HG03139 (cell line): Measurements from ENCODE around the gene OR6C70.

Experiments used
- ATAC-seq: cut with Tn5 transposase; IDR thresholded peaks from one replicate; pipeline ENCODE4 v1.9.1; 2021; ENCODE audit not compliant: unreplicated experiment

Gene OR6C70

DNA sequence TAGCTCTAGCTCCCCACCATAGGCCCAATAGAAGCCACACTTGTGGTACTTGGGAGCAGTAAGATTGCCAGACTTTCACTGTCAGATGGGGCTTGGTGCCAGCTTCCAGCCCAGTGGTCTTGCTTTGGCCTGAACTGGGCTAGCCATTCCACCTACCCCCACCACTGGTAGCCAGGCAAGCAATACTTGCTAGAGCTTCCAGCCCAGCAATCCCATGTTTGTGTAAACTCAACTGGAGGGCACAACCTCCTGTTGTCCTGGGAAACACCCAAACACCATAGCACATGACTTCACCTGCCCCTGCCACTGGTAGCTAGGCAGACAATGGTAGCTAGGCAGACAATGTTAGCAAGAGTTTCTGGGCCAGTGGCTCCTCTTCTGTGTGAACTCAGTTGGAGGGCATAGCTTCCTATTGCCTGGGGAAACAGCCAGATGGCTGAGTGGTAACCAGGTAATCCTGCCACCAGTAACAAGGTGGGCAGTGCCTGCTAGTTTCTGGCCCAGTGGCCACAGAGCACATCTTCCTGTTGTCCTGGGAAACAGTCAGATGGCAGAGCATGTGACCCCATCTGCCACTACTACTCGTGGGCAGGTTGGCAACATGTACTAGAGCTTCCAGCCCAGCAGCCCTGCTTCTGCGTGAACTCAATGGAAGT lies 49.5 kb downstream of the OR6C70 start:
- ATAC-seq = no peak
